ENCODE results near the gene PAPSS2.
"Not testable (repeated sequence)": the region's sequence is repeated elsewhere in the genome, so short reads cannot be mapped to it uniquely, and the experiment has no call there.

PAPSS2 gene

GRCh38 chr10:87642988-87643387 is 16.7 kb upstream of the PAPSS2 start:
- no peak for DNase-seq (ENCODE audit: low read depth in 2 of 2)

- DNase-seq (ENCODE audit: low read depth in 2 of 2), result no peak
Measured at GRCh38 chr10:87643920-87644319, 15.8 kb upstream of the PAPSS2 start.

- not testable (repeated sequence) for DNase-seq (ENCODE audit: low read depth in 2 of 2)
Measured at GRCh38 chr10:87644500-87644899, 15.2 kb upstream of the PAPSS2 start.

GRCh38 chr10:87646192-87646909 is 13.3 kb upstream of the PAPSS2 start:
- DNase-seq (ENCODE audit: low read depth in 2 of 2), result no peak

GRCh38 chr10:87646935-87647334 is 12.7 kb upstream of the PAPSS2 start:
- no peak for DNase-seq (ENCODE audit: low read depth in 2 of 2)

DNA sequence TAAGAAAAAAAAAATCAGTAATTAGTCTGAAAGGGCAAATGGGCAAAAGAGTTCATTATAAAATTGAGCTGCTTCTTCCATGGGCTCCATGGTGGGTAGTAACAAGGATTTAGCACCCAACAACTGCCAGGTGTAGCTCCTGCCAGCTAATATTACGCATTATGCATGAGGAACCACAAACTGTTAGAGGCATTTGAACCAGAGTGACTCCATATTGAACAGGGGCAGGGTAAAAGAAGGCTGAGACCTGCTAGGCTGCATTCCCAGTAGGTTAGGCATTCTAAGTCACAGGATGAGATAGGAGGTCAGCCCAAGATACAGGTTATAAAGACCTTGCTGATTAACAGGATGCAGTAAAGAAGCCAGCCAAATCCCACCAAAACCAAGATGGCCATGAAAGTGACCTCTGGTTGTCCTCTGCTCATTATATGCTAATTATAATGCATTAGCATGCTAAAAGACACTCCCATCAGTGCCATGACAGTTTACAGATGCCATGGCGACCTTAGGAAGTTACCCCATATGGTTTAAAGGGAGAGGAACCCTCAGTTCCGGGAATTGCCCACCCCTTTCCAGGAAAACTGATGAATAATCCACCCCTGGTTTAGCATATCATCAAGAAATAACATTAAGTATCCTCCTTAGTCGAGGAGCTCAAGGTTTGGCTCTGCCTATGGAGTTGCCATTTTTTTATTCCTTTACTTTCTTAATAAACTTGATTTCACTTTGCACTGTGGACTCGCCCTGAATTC is 8.7 kb upstream of the PAPSS2 start:
- DNase-seq (ENCODE audit: low read depth in 2 of 2), result no peak

GRCh38 chr10:87651801-87652200 is 7.9 kb upstream of the PAPSS2 start:
- DNase-seq (ENCODE audit: low read depth in 2 of 2), result no peak

DNA sequence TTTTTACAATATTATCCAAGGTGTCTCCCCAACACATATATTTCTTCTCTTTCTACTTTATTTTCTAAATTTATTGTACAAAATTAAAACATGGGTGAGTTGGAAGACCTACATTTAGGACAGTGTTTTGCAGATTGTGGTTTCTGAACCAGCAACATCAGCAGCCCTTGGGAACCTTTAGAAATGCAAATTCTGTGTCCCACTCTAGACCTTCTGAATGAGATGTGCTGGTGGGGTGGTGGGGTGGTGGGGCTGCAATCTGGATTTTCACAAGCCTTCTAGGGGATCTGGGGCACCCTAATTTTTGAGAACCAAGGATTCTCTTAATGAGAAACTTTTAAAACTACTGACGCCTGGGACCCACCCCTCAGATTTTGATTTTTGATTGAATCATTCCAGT is 7.4 kb upstream of the PAPSS2 start:
- no peak for DNase-seq (ENCODE audit: low read depth in 2 of 2)

DNA sequence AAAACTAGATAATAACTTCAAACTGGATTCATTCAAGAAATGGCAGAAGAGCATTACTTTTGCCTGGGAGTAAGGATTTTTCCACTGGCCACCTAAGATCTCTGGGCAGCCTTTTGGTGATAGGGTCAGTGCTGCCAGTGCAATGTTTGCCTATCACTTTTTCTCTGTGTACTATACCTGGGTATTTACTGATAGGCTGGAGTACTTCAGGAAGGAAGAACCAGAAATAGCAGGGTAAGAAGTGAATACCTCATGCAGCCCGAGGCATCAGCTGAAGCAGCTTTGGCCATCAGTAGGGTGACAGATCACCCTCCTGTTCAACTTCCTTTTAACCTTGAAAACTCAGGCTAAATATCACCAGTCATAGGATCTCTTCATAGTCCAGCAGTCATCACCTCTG is 5.5 kb upstream of the PAPSS2 start:
- DNase-seq (ENCODE audit: low read depth in 2 of 2), result no peak

- no peak for DNase-seq (ENCODE audit: low read depth in 2 of 2)
Measured at GRCh38 chr10:87656431-87657072, 3.1 kb upstream of the PAPSS2 start.

DNA sequence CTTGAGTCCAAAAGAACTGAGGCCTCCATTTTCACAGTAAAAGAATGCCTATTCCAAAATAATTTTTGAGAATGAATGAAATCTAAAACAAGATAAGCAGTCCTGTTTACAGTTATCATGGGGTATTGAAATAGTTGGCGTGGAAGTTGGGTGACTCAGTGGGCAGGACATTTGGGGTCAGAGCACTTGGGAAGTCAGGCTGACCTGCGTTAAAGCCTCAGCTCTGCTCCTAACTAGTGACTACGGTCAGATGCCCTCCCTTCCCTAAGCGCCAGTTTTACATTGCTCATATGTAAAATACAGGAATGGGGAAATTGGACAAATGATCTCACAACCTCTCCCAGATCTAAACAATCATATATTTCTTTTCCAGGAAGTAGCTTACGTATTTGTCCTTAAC is 2.3 kb upstream of the PAPSS2 start:
- DNase-seq (ENCODE audit: low read depth in 2 of 2), result no peak

DNA sequence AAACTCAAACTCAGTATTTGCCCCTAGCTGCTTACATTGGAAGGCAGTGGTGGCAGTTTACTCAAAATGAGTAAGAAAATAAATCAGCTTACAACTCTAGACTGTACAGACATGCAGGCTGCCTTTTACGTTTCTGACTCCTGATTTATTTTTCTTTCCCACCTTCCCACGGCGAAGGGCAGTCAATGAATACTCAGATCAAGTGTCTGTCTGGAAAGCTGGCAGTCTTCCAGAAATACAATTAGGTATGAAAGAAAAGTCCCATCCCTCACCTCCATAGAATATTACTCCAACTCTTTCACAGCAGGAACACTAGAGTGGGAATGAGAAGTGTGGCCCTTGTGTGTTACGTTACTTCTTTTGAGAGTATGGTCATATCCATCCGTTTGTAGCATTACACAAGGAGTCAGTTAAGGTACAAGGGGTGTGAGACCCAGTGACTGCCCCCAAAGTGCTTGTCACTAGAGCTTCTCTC is 1.3 kb upstream of the PAPSS2 start:
- DNase-seq (ENCODE audit: low read depth in 2 of 2), result no peak

DNA sequence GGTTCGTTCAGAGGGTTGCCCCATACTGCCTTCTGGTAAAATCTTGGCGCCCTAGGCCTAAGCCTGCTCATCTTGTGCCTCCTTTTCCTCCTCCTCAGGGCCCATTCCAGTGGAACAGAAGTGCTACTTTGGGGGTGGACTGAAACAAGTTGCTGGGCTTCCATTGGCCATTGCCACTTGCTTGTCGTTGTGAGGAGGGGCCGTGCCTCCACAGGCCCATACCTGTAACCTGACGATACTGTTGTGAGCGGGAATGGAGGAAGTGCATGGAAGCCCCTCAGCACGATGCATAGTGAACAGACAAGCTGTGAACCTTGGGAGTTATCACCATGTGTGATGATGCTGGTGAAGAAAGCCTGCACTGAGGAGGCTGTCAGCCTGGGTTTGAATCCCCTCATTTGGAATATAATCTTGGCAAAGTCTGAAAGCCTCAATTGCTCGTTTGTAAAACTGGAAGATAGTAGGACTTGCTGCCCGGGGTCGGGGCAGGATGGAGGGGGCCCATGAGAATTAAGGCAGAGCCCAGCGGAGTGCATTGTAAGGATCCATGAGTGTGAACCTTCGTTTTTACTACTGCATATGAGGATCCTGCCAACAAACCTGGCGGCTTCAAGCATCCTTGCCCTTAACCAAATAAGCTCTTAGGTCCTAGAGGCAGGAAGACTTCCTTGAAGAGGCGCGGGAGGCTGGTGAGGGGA is 671 bp upstream of the PAPSS2 start:
- no peak for DNase-seq (ENCODE audit: low read depth in 2 of 2)

GRCh38 chr10:87660484-87661133 is 931 bp downstream of the PAPSS2 start:
- no peak for DNase-seq (ENCODE audit: low read depth in 2 of 2)

DNA sequence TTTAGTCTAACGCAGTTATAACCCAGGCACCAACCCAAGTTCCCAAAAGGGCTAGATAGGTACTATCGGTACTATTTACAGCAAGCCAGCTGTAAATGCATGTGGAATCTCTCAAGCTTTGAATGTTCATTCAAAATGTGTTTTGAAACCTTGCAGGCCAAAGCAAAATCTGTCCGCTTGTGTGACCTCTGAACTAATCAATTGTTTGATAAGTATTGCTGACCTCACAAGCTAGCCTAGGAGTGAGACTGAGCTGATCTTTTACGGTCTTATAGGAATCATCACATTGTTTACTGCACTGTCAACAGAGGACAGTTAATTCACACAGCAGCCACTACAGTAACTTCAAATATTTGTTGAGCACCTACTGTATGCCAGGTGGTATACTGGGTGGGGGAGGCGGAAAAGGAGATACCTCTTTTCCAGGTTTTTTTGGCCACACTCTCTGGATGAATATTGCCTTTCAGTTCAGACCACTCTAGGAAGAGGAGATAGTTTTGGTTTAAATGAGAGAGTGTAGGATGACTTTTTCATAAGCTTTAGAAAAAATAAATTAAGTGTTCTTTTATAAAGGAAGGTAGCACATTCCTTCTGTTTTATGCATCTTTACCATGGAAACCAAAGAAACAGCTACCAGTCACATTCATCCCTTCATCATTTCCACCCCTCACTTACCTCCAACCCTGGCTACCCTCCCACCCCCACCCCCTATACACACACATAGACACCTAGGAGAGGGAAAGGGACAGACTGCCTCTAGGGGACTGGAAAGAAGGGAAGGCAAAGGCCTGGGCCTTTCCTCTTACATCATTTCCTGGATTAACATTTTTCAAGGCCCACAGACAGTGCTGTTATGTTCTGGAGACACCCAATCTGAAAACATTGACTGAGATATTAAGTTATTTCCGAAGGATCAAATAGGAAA is 2.4 kb downstream of the PAPSS2 start:
- DNase-seq (ENCODE audit: low read depth in 2 of 2), result no peak

DNA sequence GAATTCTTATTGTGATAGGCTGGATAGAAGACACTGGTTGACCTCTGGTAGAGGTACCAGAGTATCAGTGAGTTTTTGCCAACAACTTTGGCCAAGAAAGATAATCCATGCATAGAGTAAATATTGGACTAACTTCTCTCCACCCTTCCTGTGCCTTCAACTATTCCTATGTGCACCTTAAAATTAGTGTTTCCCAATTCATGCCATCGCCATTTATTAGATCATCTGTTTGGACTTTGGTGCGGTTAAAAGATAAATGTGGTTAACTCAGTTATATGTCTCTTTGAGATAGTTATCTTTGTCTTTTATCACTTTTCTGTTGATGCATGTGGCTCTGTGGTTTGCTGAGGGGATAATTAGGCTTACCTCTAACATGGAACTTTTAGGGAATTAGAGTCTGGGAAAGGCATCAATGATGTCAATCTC is 4.6 kb downstream of the PAPSS2 start:
- DNase-seq (ENCODE audit: low read depth in 2 of 2), result no peak

DNA sequence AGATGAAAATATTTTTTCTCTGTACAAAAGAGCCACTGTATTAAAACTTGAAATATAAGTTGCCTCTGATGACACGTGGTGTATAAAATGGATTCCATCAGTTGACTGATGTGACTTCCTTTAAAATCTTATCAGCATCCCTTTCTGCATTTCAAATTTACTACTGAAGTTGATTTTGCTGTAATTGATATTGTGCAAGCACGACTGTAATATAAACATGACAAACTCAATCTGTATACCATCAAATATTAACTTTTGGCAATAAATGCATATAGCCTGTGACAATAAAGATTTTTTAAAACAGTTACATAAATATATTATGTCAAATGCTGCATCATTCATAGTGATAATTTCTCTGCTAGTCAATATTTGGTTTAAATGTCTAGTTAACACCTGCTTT is 7.8 kb downstream of the PAPSS2 start:
- no peak for DNase-seq (ENCODE audit: low read depth in 2 of 2)

GRCh38 chr10:87668324-87669074 is 8.8 kb downstream of the PAPSS2 start:
- DNase-seq (ENCODE audit: low read depth in 2 of 2), result no peak

- DNase-seq (ENCODE audit: low read depth in 2 of 2), result no peak
Measured at GRCh38 chr10:87669752-87670151, 10.1 kb downstream of the PAPSS2 start.

- DNase-seq (ENCODE audit: low read depth in 2 of 2), result no peak
Measured at GRCh38 chr10:87670586-87670985, 10.9 kb downstream of the PAPSS2 start.
